Loucy (cell line): Measurements from ENCODE around the gene DSCAML1.

Experiments
- H2AFZ ChIP-seq: fragments of 200-600 bp; sonication (generic); 2 replicates; pipeline ENCODE4 v1.6.0; 2016; ENCODE audit warnings: antibody characterized with exemption, mild to moderate bottlenecking, low read length, moderate library complexity
- H3F3A ChIP-seq: fragments of 200-600 bp; 2 replicates; pipeline ENCODE4 v1.6.0; 2016; ENCODE audit warnings: antibody characterized with exemption, low read depth, mild to moderate bottlenecking
- H3K27me3 ChIP-seq: fragments of 200-600 bp; sonication (generic); 2 replicates; pipeline ENCODE4 v1.6.1; 2014; ENCODE audit warnings: low read length, mild to moderate bottlenecking; ENCODE audit not compliant: insufficient read depth, poor library complexity, severe bottlenecking
- H3K36me3 ChIP-seq: fragments of 200-600 bp; sonication (generic); 2 replicates; pipeline ENCODE4 v1.6.1; 2016; ENCODE audit warnings: low read length; ENCODE audit not compliant: insufficient read depth
- H3K4me1 ChIP-seq: fragments of 200-600 bp; sonication (generic); 2 replicates; pipeline ENCODE4 v1.5.1; 2014; ENCODE audit warnings: low read length, mild to moderate bottlenecking; ENCODE audit not compliant: insufficient read depth, poor library complexity, severe bottlenecking
- H3K4me2 ChIP-seq: fragments of 200-600 bp; sonication (generic); 2 replicates; pipeline ENCODE4 v1.6.0; 2014; ENCODE audit warnings: antibody characterized with exemption, low read length, low read depth, mild to moderate bottlenecking; ENCODE audit not compliant: poor library complexity, severe bottlenecking
- H3K4me3 ChIP-seq: fragments of 200-600 bp; sonication (generic); 2 replicates; pipeline ENCODE4 v1.5.1; 2014; ENCODE audit warnings: low read length, mild to moderate bottlenecking, mixed read lengths; ENCODE audit not compliant: poor library complexity, severe bottlenecking
- H3K79me2 ChIP-seq: fragments of 200-600 bp; sonication (generic); 2 replicates; pipeline ENCODE4 v1.6.1; 2014; ENCODE audit warnings: low read length; ENCODE audit not compliant: insufficient read depth
- H3K9ac ChIP-seq: fragments of 200-600 bp; sonication (generic); 2 replicates; pipeline ENCODE4 v1.6.0; 2014; ENCODE audit warnings: mild to moderate bottlenecking, low read depth, low read length, moderate library complexity; ENCODE audit not compliant: poor library complexity, severe bottlenecking
- H3K9me2 ChIP-seq: fragments of 200-600 bp; sonication (generic); replicated peaks from 2 replicates; pipeline ENCODE4 v1.6.1; 2016; ENCODE audit warnings: low read depth, low read length, mixed read lengths
- H3K9me3 ChIP-seq: fragments of 200-600 bp; sonication (generic); 2 replicates; pipeline ENCODE4 v1.6.1; 2014; ENCODE audit warnings: mild to moderate bottlenecking, antibody characterized with exemption, low read length, low read depth; ENCODE audit not compliant: insufficient read depth
- H4K20me1 ChIP-seq: fragments of 200-600 bp; sonication (generic); 2 replicates; pipeline ENCODE4 v1.6.0; 2014; ENCODE audit warnings: antibody characterized with exemption, low read length, mild to moderate bottlenecking; ENCODE audit not compliant: insufficient read depth, poor library complexity, severe bottlenecking
- CTCF ChIP-seq: fragments of 200-600 bp; sonication (generic); conservative IDR thresholded peaks from 2 replicates; pipeline ENCODE4 v1.5.1; 2014; ENCODE audit warnings: mild to moderate bottlenecking, antibody characterized with exemption, low read length
- EZH2phosphoT487 ChIP-seq: fragments of 200-600 bp; IDR thresholded peaks from 2 replicates; pipeline ENCODE4 v1.6.1; 2018; ENCODE audit warnings: antibody characterized with exemption, mild to moderate bottlenecking, moderate library complexity, borderline replicate concordance

Gene DSCAML1

GRCh38 chr11:117761993-117762392 lies 35.0 kb downstream of the DSCAML1 start:
- Histone ChIP-seq H3K27me3 (no peaks in the 10 kb centered on the region), H3K9me2 (no peaks in the 10 kb centered on the region), H2AFZ (no peak overlapping the region), H4K20me1 (no peaks in the 10 kb centered on the region), H3K9me3 (no peaks in the 10 kb centered on the region), H3K9ac (no peak overlapping the region), H3K4me1 (no peaks in the 10 kb centered on the region), H3F3A (no peaks in the 10 kb centered on the region), H3K4me2 (no peak overlapping the region), H3K36me3 (no peaks in the 10 kb centered on the region), H3K79me2 (no peaks in the 10 kb centered on the region), H3K4me3 (no peak overlapping the region)
- TF ChIP-seq CTCF (no peak), EZH2phosphoT487 (no peak)

- H3K36me3 ChIP-seq, result no peaks in the 10 kb centered on the region
- TF ChIP-seq CTCF (no peak), EZH2phosphoT487 (no peak)
- no peaks in the 10 kb centered on the region for H3F3A ChIP-seq
- H3K9ac ChIP-seq, result no peak overlapping the region
- no peak overlapping the region for H2AFZ ChIP-seq
- H3K9me3 ChIP-seq, result no peaks in the 10 kb centered on the region
- no peaks in the 10 kb centered on the region for H3K9me2 ChIP-seq
- no peak overlapping the region for H3K4me3 ChIP-seq
- no peak overlapping the region for H3K4me2 ChIP-seq
- no peaks in the 10 kb centered on the region for H3K27me3 ChIP-seq
- H3K79me2 ChIP-seq, result no peaks in the 10 kb centered on the region
- no peaks in the 10 kb centered on the region for H3K4me1 ChIP-seq
- H4K20me1 ChIP-seq, result no peaks in the 10 kb centered on the region
Observed at GRCh38 chr11:117759305-117759704, 37.7 kb downstream of the DSCAML1 start.

GRCh38 chr11:117754030-117754429 lies 43.0 kb downstream of the DSCAML1 start:
- no peak overlapping the region for H3K9ac ChIP-seq
- no peaks in the 10 kb centered on the region for H3K36me3 ChIP-seq
- H4K20me1 ChIP-seq, result no peaks in the 10 kb centered on the region
- no peak overlapping the region for H3K4me3 ChIP-seq
- TF ChIP-seq EZH2phosphoT487 (no peak), CTCF (no peak)
- H3K4me1 ChIP-seq, result no peaks in the 10 kb centered on the region
- no peak overlapping the region for H3K4me2 ChIP-seq
- no peaks in the 10 kb centered on the region for H3K79me2 ChIP-seq
- no peaks in the 10 kb centered on the region for H3K9me2 ChIP-seq
- no peaks in the 10 kb centered on the region for H3K9me3 ChIP-seq
- no peak overlapping the region for H2AFZ ChIP-seq
- no peaks in the 10 kb centered on the region for H3F3A ChIP-seq
- H3K27me3 ChIP-seq, result no peaks in the 10 kb centered on the region
